ENCODE results near the gene SCYGR1. TPM values are rescaled to one million over a fixed set of nuclear protein-coding genes. Genes with fewer than 3 reads are reported as not detected.
A peak's percentile ranks its signal among the peaks of the same experiment; 100 is the strongest.

Gene SCYGR1
- total RNA-seq, 2 experiments from 2014 or later = not detected

DNA sequence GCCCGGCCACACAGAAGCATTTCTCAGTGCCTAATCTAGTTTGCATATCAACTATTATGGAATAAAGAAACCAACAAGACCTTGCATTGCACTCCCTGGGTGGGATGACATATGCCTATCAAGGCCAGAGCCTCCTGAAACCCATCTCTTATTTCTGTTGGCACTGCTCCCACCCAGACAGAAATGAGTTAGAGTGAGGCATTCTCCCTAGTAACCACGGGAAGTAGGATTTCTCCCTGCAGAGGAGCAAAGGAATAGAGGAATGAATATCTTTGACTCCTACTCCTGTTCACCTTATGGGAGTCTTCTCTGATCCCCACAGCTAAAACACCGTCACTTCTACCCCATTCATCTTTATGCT, 24.2 kb upstream of the SCYGR1 start:
- H3K36me3 Mint-ChIP-seq (ENCODE audit: low read depth) = no peaks in the 10 kb centered on the region
- H3K9me3 Mint-ChIP-seq = no peaks in the 10 kb centered on the region
- H3K4me3 ChIP-seq (ENCODE audit: low read length) = no peak overlapping the region
- H3K27me3 ChIP-seq (ENCODE audit: control insufficient read depth in 1 of 2, insufficient read depth in 2 of 2, low read length in 2 of 2) = no peaks in the 10 kb centered on the region
- no peak for ATAC-seq (ENCODE audit: poor library complexity)
- no peak overlapping the region for H3K4me3 Mint-ChIP-seq
- ChIA-PET POLR2A (no interaction called here), CTCF (no interaction called here)
- intact Hi-C loops (cut with DNase I, micrococcal nuclease) = no loop called here
- no peak overlapping the region for H3K27ac ChIP-seq (ENCODE audit: low read depth in 1 of 2, low read length in 2 of 2)
- no peaks in the 10 kb centered on the region for H3K9me3 ChIP-seq (ENCODE audit: control insufficient read depth in 1 of 2, insufficient read depth in 1 of 2, low read length in 2 of 2)
- H3K27me3 Mint-ChIP-seq = no peaks in the 10 kb centered on the region
- TF ChIP-seq CTCF (IDR thresholded peaks at IDR 0.05) = no peak
- H3K4me1 Mint-ChIP-seq (ENCODE audit: low read depth) = peaks cover 17% of the 10 kb centered on the region
- no peaks in the 10 kb centered on the region for H3K36me3 ChIP-seq (ENCODE audit: insufficient read depth, low read length)
- DNase-seq = no peak
- H3K27ac Mint-ChIP-seq = no peak overlapping the region
- peaks cover 7% of the 10 kb centered on the region for H3K4me1 ChIP-seq (ENCODE audit: insufficient read depth, low read length)

DNA sequence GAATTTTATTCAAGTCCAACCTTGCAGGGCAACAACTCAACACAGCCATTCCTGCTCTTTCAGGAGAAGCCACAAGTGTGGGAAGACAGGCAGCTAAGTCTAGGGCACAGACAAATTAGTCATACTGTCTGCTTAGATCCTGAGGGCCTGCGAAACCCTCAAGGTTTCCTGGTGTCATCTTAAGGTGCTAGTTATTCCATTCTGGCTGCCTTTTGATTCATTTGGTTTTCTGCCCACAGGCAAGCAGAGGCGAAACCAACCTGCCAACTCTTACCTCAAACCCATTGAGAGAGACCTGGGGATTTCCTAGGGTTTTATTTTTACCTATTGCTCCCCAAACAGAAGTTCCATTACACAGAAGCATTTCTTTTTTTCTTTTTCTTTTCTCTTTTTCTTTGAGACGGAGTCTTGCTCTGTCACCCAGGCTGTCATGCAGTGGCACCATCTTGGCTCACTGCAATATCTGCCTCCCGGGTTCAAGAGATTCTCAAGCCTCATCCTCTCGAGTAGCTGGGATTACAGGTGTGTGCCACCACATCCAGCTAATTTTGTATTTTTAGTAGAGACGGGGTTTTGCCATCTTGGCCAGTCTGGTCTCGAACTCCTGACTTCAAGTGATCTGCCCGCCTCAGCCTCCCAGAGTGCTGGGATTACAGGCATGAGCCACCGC, 23.7 kb upstream of the SCYGR1 start:
- TF ChIP-seq CTCF (IDR thresholded peaks at IDR 0.05) = no peak

DNA sequence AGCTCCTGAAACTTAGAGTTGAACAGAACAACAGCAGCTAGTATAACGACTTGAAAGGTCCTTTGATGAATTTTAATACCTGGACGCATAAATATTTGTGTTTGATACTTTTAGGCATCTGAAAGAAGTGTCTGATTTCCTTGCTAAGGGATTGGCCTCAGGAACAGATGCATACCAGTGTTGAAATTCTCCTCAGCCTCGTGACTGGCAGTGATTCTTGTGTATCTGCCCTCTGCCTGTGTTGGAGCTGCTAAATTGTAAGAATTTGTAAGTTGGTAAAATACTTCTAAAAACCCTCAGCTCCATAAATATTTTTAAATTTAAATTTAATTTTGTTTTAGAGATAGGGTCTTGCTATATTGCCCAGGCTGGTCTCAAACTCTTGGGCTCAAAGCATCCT, 22.4 kb upstream of the SCYGR1 start:
- TF ChIP-seq CTCF (IDR thresholded peaks at IDR 0.05) = no peak
- no peak overlapping the region for H3K27ac Mint-ChIP-seq
- no peaks in the 10 kb centered on the region for H3K36me3 ChIP-seq (ENCODE audit: insufficient read depth, low read length)
- no peak overlapping the region for H3K4me3 ChIP-seq (ENCODE audit: low read length)
- H3K9me3 ChIP-seq (ENCODE audit: control insufficient read depth in 1 of 2, insufficient read depth in 1 of 2, low read length in 2 of 2) = no peaks in the 10 kb centered on the region
- no peak overlapping the region for H3K27ac ChIP-seq (ENCODE audit: low read depth in 1 of 2, low read length in 2 of 2)
- H3K4me1 Mint-ChIP-seq (ENCODE audit: low read depth) = peaks cover 29% of the 10 kb centered on the region
- H3K27me3 ChIP-seq (ENCODE audit: control insufficient read depth in 1 of 2, insufficient read depth in 2 of 2, low read length in 2 of 2) = no peaks in the 10 kb centered on the region
- DNase-seq (no peak), ATAC-seq (ENCODE audit: poor library complexity) (no peak)
- no peak overlapping the region for H3K4me3 Mint-ChIP-seq
- intact Hi-C loops (cut with DNase I, micrococcal nuclease) = no loop called here
- H3K4me1 ChIP-seq (ENCODE audit: insufficient read depth, low read length) = peaks cover 7% of the 10 kb centered on the region
- H3K27me3 Mint-ChIP-seq = no peaks in the 10 kb centered on the region
- POLR2A ChIA-PET = no interaction called here
- no peaks in the 10 kb centered on the region for H3K9me3 Mint-ChIP-seq
- H3K36me3 Mint-ChIP-seq (ENCODE audit: low read depth) = no peaks in the 10 kb centered on the region
- CTCF ChIA-PET = interaction anchor here (0.7 kb wide), 1 partner anchor 13 kb away, joined by 3 read pairs; no protein-coding TSS in a partner anchor

More for the DNA sequence above, 23.7 kb upstream of the SCYGR1 start:
- intact Hi-C loops (cut with DNase I, micrococcal nuclease) = no loop called here
- peaks cover 7% of the 10 kb centered on the region for H3K4me1 ChIP-seq (ENCODE audit: insufficient read depth, low read length)
- CTCF ChIA-PET = no interaction called here
- no peaks in the 10 kb centered on the region for H3K36me3 Mint-ChIP-seq (ENCODE audit: low read depth)
- H3K27ac ChIP-seq (ENCODE audit: low read depth in 1 of 2, low read length in 2 of 2) = no peak overlapping the region
- peak in 3 of 14 experiments; percentile 13 to 47 (median 34) for DNase-seq
- no peak overlapping the region for H3K4me3 Mint-ChIP-seq
- no peak overlapping the region for H3K4me3 ChIP-seq (ENCODE audit: low read length)
- ATAC-seq (ENCODE audit: poor library complexity) = peak; percentile 48
- no peak overlapping the region for H3K27ac Mint-ChIP-seq
- no peaks in the 10 kb centered on the region for H3K27me3 ChIP-seq (ENCODE audit: control insufficient read depth in 1 of 2, insufficient read depth in 2 of 2, low read length in 2 of 2)
- H3K9me3 ChIP-seq (ENCODE audit: control insufficient read depth in 1 of 2, insufficient read depth in 1 of 2, low read length in 2 of 2) = no peaks in the 10 kb centered on the region
- no peaks in the 10 kb centered on the region for H3K27me3 Mint-ChIP-seq
- H3K4me1 Mint-ChIP-seq (ENCODE audit: low read depth) = peaks cover 18% of the 10 kb centered on the region
- POLR2A ChIA-PET = no interaction called here
- no peaks in the 10 kb centered on the region for H3K9me3 Mint-ChIP-seq
- no peaks in the 10 kb centered on the region for H3K36me3 ChIP-seq (ENCODE audit: insufficient read depth, low read length)

Measured in CD4-positive, alpha-beta T cell (primary cell).